ENCODE data around the gene IPO13. TPM values are rescaled to one million over a fixed set of nuclear protein-coding genes. Genes with fewer than 3 reads are reported as not detected.

IPO13 gene
- total RNA-seq, 1 donor from 2014 or later, result 39.2 TPM

GRCh38 chr1:43902058-43902831 lies 44.5 kb upstream of the IPO13 start:
- H3K36me3 Mint-ChIP-seq (ENCODE audit: low read depth), result peaks cover 15% of the 10 kb centered on the region

GRCh38 chr1:43904660-43905551 lies 41.8 kb upstream of the IPO13 start:
- no peak for TF ChIP-seq CTCF (IDR thresholded peaks at IDR 0.05)
- H3K4me1 Mint-ChIP-seq (ENCODE audit: low read depth), result no peaks in the 10 kb centered on the region
- H3K27ac Mint-ChIP-seq (ENCODE audit: unreplicated experiment), result no peak overlapping the region

More at GRCh38 chr1:43902058-43902831, 44.5 kb upstream of the IPO13 start:
- Mint-ChIP-seq H3K27ac (ENCODE audit: unreplicated experiment) (no peak overlapping the region), H3K4me1 (ENCODE audit: low read depth) (no peaks in the 10 kb centered on the region), H3K9me3 (ENCODE audit: low read depth) (no peaks in the 10 kb centered on the region), H3K27me3 (ENCODE audit: low read depth) (no peaks in the 10 kb centered on the region), H3K4me3 (ENCODE audit: unreplicated experiment) (no peak overlapping the region)
- no peak for DNase-seq (ENCODE audit: low spot score)
- TF ChIP-seq CTCF (IDR thresholded peaks at IDR 0.05), result no peak

GRCh38 chr1:43908226-43908625 lies 38.5 kb upstream of the IPO13 start:
- H3K27me3 Mint-ChIP-seq (ENCODE audit: low read depth), result no peaks in the 10 kb centered on the region
- no peak for DNase-seq (ENCODE audit: low spot score)
- no peak overlapping the region for H3K27ac Mint-ChIP-seq (ENCODE audit: unreplicated experiment)
- TF ChIP-seq CTCF (IDR thresholded peaks at IDR 0.05), result no peak
- no peak overlapping the region for H3K4me3 Mint-ChIP-seq (ENCODE audit: unreplicated experiment)
- H3K36me3 Mint-ChIP-seq (ENCODE audit: low read depth), result peaks cover 7% of the 10 kb centered on the region
- no peaks in the 10 kb centered on the region for H3K9me3 Mint-ChIP-seq (ENCODE audit: low read depth)
- H3K4me1 Mint-ChIP-seq (ENCODE audit: low read depth), result peaks cover 15% of the 10 kb centered on the region

More at GRCh38 chr1:43904660-43905551, 41.8 kb upstream of the IPO13 start:
- DNase-seq (ENCODE audit: low spot score), result no peak
- Mint-ChIP-seq H3K27me3 (ENCODE audit: low read depth) (no peaks in the 10 kb centered on the region), H3K9me3 (ENCODE audit: low read depth) (no peaks in the 10 kb centered on the region), H3K36me3 (ENCODE audit: low read depth) (peaks cover 13% of the 10 kb centered on the region), H3K4me3 (ENCODE audit: unreplicated experiment) (no peak overlapping the region)

- DNase-seq (ENCODE audit: low spot score), result no peak
- Mint-ChIP-seq H3K27ac (ENCODE audit: unreplicated experiment) (no peak overlapping the region), H3K4me3 (ENCODE audit: unreplicated experiment) (no peak overlapping the region), H3K4me1 (ENCODE audit: low read depth) (peaks cover 17% of the 10 kb centered on the region), H3K36me3 (ENCODE audit: low read depth) (peaks cover 9% of the 10 kb centered on the region), H3K9me3 (ENCODE audit: low read depth) (no peaks in the 10 kb centered on the region), H3K27me3 (ENCODE audit: low read depth) (no peaks in the 10 kb centered on the region)
- no peak for TF ChIP-seq CTCF (IDR thresholded peaks at IDR 0.05)
Measured at GRCh38 chr1:43908858-43909257, 37.9 kb upstream of the IPO13 start.

- Mint-ChIP-seq H3K4me1 (ENCODE audit: low read depth) (peaks cover 17% of the 10 kb centered on the region), H3K4me3 (ENCODE audit: unreplicated experiment) (no peak overlapping the region), H3K27me3 (ENCODE audit: low read depth) (no peaks in the 10 kb centered on the region)
Measured at GRCh38 chr1:43910343-43910742, 36.4 kb upstream of the IPO13 start.

More at GRCh38 chr1:43910343-43910742, 36.4 kb upstream of the IPO13 start:
- TF ChIP-seq CTCF (IDR thresholded peaks at IDR 0.05), result no peak
- DNase-seq (ENCODE audit: low spot score), result no peak
- Mint-ChIP-seq H3K36me3 (ENCODE audit: low read depth) (peaks cover 9% of the 10 kb centered on the region), H3K27ac (ENCODE audit: unreplicated experiment) (no peak overlapping the region), H3K9me3 (ENCODE audit: low read depth) (no peaks in the 10 kb centered on the region)

All from chondrocyte (in vitro differentiated cells).